Muscle of arm (tissue), 12 donors: Measurements from ENCODE around the gene PLEKHH3. TPM values are rescaled to one million over a fixed set of nuclear protein-coding genes. Genes with fewer than 3 reads are reported as not detected.
A peak's percentile ranks its signal among the peaks of the same experiment; 100 is the strongest.
"Not testable (repeated sequence)": the region's sequence is repeated elsewhere in the genome, so short reads cannot be mapped to it uniquely, and the experiment has no call there.

ENCODE experiments used
- DNase-seq: peaks from one replicate; pipeline ENCODE4 v3.0.0-alpha.2; 2013
- polyA plus RNA-seq, 12 donors: library from polyadenylated mRNA; unstranded; fragments of 120-200 nt; gene quantifications; one replicate each; pipeline ENCODE4 v1.2.1, GENCODE V29; 2013; ENCODE audit not compliant: insufficient read length in 12 of 12

The PLEKHH3 gene
- polyA plus RNA-seq, 12 donors = 21.0 to 70.2 (median 33.4) TPM; not detected in 1

- no peak for DNase-seq
Observed at GRCh38 chr17:42673885-42674754, 2.7 kb downstream of the PLEKHH3 start.

GRCh38 chr17:42673266-42673884 lies 3.4 kb downstream of the PLEKHH3 start:
- DNase-seq = no peak

GRCh38 chr17:42672038-42672437 lies 4.8 kb downstream of the PLEKHH3 start:
- no peak for DNase-seq

GRCh38 chr17:42670789-42671657 lies 5.8 kb downstream of the PLEKHH3 start:
- no peak for DNase-seq

- DNase-seq = no peak
Observed at GRCh38 chr17:42669977-42670788, 6.6 kb downstream of the PLEKHH3 start.

GRCh38 chr17:42669705-42669976 lies 7.2 kb downstream of the PLEKHH3 start:
- no peak for DNase-seq

- no peak for DNase-seq
Observed at GRCh38 chr17:42667088-42667951, 9.5 kb downstream of the PLEKHH3 start.

GRCh38 chr17:42666126-42666525 lies 10.7 kb downstream of the PLEKHH3 start:
- not testable (repeated sequence) for DNase-seq

GRCh38 chr17:42665581-42666001 lies 11.2 kb downstream of the PLEKHH3 start:
- DNase-seq = no peak

- DNase-seq = no peak
Observed at GRCh38 chr17:42660692-42661345, 16.0 kb downstream of the PLEKHH3 start.

- DNase-seq = not testable (repeated sequence)
Observed at GRCh38 chr17:42659932-42660274, 16.9 kb downstream of the PLEKHH3 start.

- DNase-seq = peak; percentile 90
Observed at GRCh38 chr17:42659079-42659931, 17.5 kb downstream of the PLEKHH3 start, which contains the start of gene TUBG2. TUBG2 (plus strand) TSS chr17:42659284; CDS start chr17:42659504, 220 bp downstream.

- no peak for DNase-seq
Observed at GRCh38 chr17:42657824-42658588, 18.8 kb downstream of the PLEKHH3 start.

GRCh38 chr17:42655528-42655927 lies 21.3 kb downstream of the PLEKHH3 start:
- DNase-seq = no peak

GRCh38 chr17:42653179-42654124 lies 23.3 kb downstream of the PLEKHH3 start:
- peak; percentile 90 for DNase-seq

GRCh38 chr17:42651392-42651791 lies 25.4 kb downstream of the PLEKHH3 start:
- DNase-seq = no peak

GRCh38 chr17:42647778-42648177 lies 29.0 kb downstream of the PLEKHH3 start:
- no peak for DNase-seq
